ENCODE measurements around the gene TUBGCP2.
"Not testable (repeated sequence)": the region's sequence is repeated elsewhere in the genome, so short reads cannot be mapped to it uniquely, and the experiment has no call there.

The TUBGCP2 gene

DNA sequence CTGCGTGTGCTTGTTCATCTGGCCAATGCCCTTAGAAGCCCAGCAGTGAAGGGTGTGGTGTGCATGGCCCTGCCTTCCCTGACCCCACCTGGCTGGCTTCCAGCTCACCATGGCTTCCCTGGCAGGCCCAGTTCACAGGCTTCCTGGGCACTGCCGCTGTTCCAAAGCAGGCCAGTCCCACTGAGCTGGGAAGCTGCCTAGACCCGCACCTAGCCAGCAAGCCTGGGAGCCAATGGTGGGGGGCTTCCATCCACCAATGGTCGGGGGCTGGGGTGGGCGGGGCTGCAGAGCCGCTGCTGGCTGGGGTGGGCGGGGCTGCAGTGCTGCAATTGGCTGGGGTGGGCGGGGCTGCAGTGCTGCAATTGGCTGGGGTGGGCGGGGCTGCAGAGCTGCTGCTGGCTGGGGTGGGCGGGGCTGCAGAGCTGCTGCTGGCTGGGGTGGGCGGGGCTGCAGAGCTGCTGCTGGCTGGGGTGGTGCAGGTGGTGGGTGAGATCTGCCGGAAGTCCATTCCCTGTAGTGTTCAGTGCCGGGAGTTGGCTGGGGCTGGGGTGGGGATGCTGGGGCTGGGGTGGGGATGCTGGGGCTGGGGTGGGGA, 15.6 kb upstream of the TUBGCP2 start:
- DNase-seq = peak; percentile 12

DNA sequence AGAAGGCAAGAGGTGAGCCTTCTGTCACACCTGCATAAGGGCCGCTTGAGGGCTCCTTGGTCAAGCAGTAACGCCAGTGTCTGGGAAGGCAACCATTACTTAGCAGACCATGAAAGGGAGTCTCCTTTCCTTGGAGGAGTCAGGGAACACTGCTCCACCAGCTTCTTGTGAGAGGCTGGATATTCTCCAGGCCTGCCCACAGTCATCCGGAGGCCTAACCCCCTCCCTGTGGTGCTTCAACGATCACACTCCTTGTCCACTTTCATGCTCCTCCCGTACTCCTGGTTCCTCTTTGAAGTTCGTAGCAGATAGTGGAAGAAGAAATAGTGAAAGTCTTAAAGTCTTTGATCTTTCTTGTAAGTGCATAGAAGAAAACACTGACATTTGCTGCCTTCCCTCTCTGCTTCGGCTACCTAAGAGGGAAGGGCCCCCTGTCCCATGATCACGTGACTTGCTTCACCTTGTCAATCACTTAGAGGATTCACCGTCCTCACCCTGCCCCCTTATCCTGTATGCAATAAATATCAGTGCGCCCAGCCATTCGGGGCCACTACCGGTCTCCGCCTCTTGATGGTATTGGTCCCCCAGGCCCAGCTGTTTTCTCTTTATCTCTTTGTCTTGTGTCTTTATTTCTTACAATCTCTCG, 13.5 kb upstream of the TUBGCP2 start:
- DNase-seq = not testable (repeated sequence)

DNA sequence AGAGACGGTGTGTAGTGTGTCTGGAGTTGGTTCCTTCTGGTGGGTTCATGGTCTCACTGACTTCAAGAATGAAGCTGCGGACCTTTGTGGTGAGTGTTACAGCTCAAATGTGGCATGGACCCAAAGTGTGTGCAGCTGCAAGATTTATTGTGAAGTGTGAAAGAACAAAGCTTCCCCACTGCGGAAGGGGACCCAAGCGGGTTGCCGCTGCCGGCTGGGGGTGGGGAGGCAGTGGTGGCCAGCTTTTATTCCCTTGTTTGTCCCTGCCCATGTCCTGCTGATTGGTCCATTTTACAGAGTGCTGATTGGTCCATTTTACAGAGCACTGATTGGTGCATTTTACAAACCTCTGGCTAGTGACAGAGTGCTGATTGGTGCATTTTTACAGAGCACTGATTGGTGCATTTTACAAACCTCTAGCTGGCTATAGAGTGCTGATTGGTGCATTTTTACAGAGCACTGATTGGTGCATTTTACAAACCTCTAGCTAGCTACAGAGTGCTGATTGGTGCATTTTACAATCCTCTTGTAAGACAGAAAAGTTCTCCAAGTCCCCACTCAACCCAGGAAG, 12.3 kb upstream of the TUBGCP2 start:
- not testable (repeated sequence) for DNase-seq

DNA sequence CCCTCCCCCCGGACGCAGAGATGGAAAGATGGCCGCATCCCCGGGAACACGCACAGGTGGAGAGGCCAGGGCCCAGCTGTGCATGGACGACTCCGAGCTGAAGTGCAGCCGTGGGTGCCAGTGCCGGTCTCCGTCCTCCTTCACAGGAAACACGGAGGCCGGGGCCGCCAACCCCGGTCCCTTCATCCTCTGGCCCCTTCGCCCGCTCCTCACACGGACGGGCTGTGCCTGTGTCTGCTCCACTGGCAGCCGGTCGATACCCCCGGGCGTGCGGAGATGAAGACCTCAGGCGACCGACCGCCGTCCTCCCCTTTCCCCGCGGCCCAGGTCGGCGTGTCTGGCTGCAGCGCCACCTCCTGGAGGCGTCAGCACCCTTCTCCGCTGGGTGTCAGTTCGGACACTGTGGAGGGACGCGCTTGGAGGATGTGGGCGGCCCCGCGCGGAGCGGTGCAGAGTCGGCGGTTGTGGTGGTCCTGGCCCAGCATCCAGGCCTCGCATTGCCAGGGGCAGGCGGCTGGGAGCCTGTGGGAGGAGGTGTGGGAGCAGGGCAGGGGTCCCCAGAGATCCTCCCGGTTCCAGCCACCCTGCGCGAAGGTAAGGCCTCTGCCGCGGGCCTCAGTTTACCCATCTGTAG, 9.9 kb upstream of the TUBGCP2 start:
- peak; percentile 40 for DNase-seq

DNA sequence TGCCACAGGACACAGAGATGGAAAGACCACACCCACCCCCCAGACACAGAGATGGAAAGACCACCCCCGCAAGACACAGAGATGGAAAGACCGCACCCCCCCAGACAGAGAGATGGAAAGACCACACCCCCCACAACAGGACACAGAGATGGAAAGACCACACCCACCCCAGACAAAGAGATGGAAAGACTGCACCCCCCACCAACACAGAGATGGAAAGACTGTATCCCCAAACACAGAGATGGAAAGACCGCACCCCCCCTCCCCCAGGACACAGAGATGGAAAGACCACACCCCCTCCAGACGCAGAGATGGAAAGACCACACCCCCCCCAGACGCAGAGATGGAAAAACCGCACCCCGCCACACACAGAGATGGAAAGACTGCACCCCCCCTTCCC, 8.1 kb upstream of the TUBGCP2 start:
- DNase-seq = no peak

DNA sequence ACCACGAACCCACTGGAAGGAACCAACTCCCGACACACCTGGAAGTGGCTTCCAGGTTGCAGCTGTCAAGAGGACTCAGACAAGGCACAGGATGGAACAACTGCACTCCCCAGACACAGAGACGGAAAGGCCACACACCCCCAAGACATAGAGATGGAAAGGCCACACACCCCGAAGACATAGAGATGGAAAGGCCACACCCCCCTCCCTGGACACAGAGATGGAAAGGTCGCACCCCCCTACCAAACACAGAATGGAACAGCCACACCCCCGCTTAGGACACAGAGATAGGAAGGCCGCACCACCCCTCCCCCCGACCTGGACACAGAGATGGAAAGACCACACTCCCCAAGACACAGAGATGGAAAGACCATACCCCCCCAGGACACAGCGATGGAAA, 7.6 kb upstream of the TUBGCP2 start:
- no peak for DNase-seq

DNA sequence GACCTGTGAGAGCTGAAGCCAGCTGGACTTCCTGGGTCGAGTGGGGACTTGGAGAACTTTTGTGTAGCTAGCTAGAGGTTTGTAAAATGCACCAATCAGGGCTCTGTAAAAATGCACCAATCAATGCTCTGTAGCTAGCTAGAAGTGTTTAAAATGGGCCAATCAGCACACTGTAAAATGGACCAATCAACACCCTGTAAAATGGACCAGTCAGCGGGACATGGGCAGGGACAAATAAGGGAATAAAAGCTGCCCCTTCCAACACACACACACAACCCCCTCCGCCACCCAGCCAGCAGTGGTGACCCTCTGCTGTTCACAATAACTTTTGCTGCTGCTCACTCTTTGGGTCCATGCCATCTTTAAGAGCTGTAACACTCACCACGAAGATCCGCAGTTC, 7.2 kb upstream of the TUBGCP2 start:
- no peak for DNase-seq

DNA sequence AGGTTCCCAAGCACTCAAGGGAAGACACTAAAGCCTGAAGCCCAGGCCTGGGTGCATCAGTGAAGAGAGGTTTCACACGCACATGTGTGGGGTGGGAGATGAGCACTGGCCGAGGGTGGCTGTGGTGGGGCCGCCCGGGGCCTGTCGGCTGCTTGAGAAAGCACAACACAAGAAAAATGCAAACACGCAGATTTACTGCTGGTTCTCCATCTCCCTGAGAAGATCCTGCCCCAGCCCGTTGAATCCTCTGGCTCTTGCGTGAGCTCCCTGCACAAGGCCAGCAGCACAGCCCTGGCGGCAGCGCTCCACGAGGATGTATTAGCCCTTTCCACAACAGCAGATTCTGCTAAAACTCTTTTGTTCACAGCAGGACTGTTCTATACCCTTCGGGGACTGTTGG, 6.2 kb upstream of the TUBGCP2 start:
- no peak for DNase-seq

DNA sequence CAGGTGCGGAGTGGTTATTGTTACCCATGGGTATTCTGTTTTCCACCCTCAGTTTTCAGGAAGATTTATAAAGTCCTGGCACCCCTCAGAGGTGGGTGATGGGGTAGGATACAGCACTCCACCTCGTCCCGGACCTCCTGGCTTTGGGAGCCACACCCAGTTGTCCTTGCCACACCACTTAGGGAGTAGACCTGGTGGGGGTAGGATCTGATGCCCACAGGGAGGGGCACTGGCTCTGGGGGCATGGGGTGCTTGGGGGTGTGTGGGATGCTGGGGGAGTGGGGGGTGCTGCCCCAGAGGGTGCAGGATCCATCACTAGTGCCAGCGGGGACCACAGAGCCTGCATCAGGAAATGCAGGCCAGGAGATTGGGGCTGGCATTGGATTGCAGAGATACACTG, 4.5 kb upstream of the TUBGCP2 start:
- DNase-seq = no peak

DNA sequence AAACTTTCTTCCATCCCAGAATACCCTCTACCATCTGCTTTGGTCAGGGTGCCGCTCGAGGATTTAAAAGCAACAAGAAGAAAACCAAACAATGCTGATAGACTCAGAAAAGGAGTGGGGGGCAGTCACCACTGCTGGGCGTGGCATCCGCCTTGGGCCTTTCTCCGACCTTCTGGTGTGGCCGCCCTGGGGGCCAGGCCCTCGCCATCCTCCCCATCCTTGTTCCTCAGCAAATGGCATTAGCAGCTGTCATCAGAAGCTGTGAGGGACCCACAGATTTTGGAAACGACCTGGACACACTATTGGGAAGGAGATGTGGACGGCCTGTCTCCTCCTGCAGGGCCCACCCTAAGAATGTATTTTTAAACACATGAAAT, 4.1 kb upstream of the TUBGCP2 start:
- no peak for DNase-seq

DNA sequence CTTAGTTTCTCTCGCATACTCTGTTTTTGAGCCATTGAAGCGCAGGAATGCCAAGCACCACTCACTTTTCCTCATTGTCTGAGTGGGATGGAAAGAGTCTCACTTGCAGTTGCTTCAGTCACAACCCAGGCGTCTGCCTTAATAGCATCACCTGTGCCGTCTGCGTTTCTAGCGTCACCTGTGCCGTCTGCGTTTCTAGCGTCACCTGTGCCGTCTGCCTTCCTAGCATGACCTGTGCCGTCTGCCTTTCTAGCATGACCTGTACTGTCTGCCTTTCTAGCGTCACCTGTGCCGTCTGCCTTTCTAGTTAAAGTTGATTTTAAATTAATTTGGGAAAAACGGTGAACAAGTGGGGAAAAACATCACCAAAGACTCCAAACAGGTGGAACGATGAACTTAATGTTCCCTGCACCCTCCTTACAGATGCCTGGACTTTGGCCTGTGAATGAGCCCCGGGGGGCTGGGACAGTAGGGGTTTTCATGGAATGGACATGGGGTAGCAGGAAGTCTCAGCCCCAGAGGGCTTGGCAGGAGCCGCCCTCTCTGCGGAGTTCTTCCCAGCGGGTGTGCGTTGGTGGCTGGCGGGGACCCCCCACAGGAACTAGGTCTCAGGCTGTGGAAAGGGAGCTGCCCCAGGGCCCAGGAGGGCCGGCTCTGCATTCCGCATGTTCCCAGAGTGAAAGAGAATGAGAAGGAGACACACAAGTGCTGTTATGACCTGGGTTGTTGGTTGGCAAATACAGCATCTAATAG, 3.5 kb upstream of the TUBGCP2 start:
- no peak for DNase-seq

DNA sequence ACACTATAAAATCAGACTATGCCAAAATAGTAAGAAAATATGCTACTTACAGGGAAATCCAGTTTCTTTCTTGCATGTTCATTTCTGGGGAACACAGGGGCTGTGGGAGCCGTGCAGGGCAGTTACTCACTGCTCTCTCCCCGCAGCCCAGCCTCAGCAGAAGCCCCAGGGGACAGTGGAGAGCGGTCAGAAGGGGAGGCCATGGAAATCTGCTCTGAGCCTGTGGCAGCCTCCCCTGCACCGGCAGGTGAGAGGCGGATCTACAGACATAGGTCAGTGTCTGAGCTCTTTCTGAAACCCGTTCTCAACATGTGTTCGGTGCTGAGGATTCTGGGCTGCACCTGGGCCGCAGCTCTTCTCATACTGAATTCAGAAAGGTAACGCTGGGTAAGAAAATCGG, 2.9 kb upstream of the TUBGCP2 start:
- DNase-seq = no peak

DNA sequence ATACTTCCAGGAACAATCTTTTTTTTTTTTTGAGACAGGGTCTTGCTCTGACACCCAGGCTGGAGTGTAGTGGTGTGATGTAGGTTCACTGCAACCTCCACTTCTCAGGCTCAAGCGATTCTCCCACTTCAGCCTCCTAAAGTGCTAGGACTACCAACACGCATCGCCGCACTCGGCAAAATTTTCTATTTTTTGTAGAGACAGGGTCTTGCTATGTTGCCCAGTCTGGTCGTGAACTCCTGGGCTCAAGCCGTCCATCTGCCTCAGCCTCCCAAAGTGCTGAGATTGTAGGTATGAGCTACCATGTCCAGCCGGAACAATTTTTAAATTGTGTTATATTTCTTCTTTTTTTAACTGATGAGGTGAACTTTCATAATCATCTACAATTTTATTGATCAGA, 2.1 kb upstream of the TUBGCP2 start:
- no peak for DNase-seq

DNA sequence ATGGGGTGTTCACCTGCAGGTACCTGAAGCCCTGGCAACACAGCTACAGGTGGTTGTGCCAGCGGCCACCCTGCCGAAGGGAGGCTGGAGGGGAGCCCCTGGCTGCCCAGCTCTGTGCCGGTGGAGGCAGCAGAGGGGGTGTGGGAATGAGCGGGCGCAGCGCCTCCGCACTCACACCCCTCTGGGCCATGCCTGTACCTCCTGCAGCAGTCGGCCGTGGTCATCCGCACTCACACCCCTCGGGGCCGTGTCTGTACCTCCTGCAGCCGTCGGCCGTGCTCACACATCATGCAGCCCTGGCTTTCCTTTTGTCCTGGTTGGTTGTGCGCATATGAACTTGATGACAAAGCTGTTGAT, 1.7 kb upstream of the TUBGCP2 start:
- no peak for DNase-seq

DNA sequence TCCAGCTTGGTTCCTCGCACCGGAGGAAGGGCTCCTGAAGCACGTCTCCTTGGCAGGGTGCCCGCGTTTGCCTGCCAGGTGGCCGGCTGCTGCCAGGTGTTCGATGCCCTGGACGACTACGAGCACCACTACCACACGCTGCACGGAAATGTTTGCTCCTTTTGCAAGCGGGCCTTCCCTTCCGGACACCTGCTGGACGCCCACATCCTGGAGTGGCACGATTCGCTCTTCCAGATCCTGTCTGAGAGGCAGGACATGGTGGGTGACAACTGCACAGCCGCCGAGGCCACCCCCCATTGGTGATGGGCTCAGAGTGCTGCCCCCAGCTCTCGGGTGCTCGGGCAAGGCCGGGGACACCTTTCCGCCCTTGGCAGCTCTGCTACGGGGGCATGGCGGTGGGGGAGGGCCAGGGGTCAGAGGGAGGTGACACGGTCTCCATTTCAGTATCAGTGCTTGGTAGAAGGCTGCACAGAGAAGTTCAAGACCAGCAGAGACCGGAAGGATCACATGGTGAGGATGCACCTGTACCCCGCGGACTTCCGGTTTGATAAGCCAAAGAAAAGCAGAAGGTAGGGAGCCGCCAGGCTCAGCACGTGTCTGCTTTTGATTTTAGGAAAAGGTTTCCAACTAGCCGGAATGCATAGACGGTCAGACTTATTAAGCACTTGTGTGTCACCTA, 1.2 kb upstream of the TUBGCP2 start:
- no peak for DNase-seq

DNA sequence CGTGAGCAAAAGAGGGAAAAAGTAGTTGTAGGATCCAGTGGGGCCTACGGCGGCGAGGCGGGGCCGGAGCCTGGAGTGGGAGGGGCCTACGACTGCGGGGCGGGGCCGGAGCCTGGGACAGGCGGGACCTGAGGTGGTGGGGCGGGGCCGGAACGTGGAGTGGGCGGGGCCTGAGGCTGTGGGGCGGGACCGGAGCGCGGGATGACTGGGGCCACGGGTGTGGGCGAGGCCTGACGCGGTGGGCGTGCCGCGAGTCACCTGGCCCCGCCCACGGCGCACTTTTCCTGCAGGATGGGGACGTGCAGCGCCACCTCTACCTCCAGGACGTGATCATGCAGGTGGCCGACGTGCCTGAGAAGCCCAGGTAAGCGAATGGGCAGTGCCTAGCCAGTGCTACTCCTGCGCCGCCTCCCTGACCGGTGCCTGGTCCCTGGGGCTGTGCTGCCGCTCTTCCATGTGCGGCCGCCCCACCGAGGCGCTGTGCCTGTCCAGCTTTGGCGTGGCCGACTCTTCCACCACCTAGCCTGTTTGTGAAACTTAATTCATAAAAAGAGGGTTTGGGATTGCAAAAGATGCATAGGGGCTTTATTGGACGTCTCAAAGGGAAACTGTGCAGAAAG, 538 bp upstream of the TUBGCP2 start:
- peak; percentile 80 for DNase-seq

DNA sequence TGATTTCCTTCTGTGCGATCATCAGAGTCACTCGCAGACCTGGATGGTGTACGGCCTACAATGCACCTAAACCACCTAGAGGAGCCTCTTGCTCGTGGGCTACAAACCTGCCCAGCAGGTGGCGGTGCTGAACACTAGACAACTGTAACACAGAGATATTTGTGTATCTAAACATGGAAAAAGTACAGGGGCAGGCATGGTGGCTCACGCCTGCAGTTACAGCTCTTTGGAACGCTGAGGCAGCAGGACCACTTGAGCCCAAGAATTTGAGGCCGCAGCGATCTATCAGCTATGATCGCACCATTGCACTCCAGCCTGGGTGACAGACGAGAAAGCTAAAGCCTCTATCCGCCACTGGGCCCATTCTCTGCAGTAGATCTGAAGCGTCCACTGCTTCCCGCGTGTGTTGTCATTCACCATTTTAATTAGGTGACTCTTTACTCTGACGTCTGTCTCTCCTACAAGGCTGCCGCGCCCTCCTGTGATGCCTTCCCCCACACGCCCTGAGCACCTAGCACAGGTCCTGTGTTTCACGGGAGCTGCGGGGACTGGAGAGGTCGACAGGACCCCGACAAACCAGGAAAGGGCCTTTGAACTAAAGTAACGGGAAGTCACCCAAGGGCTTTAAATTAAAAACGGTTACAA, 774 bp downstream of the TUBGCP2 start:
- DNase-seq = peak; percentile 38

DNA sequence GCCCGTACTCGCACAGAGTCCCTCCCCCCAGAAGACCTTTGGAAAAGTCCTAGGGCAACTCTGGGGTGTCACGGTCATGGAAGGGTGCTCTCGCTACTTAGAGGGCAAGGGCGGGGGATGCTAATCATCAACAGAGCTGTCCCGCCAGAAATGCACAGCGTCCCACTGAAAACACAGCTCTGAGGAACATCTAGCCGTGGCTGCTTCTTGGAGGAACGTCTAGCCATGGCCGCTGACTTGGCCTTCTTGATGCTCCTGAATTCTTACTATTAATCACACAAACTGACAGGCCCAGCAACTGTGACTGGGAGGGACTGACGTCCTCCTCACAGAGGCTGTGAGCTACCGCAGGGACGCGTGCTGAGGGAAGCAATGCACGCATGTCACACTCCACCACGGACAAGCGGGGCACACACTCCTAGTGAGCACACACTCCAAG, 1.7 kb downstream of the TUBGCP2 start:
- DNase-seq = no peak

DNA sequence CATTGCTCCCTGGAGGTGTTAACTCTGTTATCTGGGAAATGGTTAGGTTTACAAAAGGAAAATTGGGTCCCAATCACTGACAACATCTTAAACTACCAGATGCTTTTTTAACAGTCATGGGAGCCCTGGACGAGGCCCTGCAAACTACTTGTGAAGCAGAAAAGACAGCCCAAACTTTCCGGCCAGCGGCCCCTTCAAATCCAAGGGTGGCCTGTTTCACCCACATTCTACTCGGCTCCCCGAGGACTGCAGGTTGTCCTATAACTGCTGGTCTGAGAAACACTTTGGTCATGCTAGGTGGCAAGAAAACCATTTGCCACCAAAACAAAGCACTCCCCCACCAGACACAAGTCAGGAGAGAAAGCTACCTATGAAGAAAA, 2.6 kb downstream of the TUBGCP2 start:
- no peak for DNase-seq

DNA sequence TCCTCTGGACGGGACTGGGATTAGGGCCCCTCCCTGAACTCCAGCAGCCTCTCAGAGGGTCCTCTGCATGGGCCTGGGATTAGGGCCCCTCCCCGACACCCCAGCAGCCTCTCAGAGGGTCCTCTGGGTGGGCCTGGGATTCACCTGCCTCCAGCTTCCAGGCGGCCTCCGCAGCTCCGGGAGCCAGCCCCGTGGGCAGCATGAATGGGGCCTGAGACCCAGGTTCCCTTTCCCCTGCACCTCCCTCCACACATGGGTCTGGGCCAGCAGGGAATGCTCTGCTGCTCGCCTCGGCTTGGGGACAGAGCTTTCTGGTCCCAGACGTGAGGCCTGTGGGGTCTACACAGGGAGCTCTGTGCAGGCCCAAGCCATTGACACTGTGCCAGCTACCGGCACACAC, 5.5 kb downstream of the TUBGCP2 start:
- DNase-seq = no peak

DNA sequence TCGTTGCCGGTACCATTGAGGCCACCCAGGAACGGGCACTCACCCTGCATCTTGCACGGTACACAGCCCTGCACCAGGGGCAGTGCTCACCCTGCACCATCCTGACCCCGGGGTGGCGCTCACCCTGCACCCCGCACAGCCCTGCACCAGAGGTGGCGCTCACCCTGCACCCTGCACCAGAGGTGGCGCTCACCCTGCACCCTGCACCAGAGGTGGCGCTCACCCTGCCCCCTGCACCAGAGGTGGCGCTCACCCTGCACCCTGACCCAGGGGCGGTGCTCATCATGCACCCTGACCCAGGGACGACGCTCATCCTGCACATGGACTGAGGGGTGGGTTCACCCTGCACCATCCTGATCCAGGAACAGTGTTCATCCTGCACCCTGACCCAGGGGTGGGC, 6.4 kb downstream of the TUBGCP2 start:
- no peak for DNase-seq

DNA sequence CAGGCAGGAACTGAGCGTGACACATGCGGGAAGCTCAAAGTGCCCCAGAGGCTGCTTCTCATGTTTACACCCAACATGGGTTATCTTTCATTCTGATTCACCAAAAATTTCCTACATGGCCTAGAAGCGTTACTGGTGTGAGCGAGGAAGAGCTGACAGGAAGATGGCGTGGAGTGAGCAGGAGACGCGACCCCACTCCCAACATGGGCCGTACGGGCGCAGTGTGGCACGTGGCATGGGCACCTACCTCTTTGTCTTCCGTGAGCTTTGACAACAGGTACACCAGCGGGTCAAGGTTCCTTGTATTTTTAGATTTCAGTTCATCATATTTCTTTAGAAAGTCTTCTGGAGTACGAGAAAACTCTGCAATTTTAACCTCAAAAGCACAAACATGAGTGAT, 8.9 kb downstream of the TUBGCP2 start:
- no peak for DNase-seq

Measured in fibroblast of upper back skin (primary cell).